GM12878 (cell line): ENCODE data around the gene KIFC3.

Experiments used
- CBFB ChIP-seq: IDR thresholded peaks from 2 replicates; pipeline ENCODE4 v1.6.1; 2016; ENCODE audit warnings: antibody characterized with exemption, low read depth
- CHD4 ChIP-seq: fragments of 200-600 bp; sonication (generic); IDR thresholded peaks from 2 replicates; pipeline ENCODE4 v1.6.1; 2016; ENCODE audit warnings: mild to moderate bottlenecking
- ESRRA ChIP-seq: IDR thresholded peaks from 2 replicates; pipeline ENCODE4 v1.6.1; 2012; ENCODE audit warnings: mild to moderate bottlenecking, low read length, improper control_type of control experiment
- GABPA ChIP-seq: IDR thresholded peaks from 2 replicates; pipeline ENCODE4 v1.6.1; 2014; ENCODE audit warnings: antibody characterized with exemption, low read depth, mild to moderate bottlenecking, inconsistent platforms
- POLR2A ChIP-seq: IDR thresholded peaks from 2 replicates; pipeline ENCODE4 v1.6.1; 2011; ENCODE audit warnings: low read depth, mild to moderate bottlenecking, low read length
- RFX5 ChIP-seq: IDR thresholded peaks from 2 replicates; pipeline ENCODE4 v1.6.1; 2011; ENCODE audit warnings: low read depth, low read length, improper control_type of control experiment
- TF ChIP-seq, protein P1 (sequence below): fragments of 450-650 bp; IDR thresholded peaks from 2 replicates; pipeline ENCODE4 v1.6.1; 2017; ENCODE audit warnings: antibody characterized with exemption, mild to moderate bottlenecking, moderate library complexity
- TF ChIP-seq, protein P2 (sequence below): IDR thresholded peaks from 2 replicates; pipeline ENCODE4 v1.6.1; 2012; ENCODE audit warnings: low read depth, low read length, improper control_type of control experiment
- TF ChIP-seq, protein P3 (sequence below), 3 experiments: IDR thresholded peaks in 2 of 3; conservative IDR thresholded peaks in 1 of 3; 2 replicates each; pipeline ENCODE4 v1.5.1; 2011; ENCODE audit warnings: low read depth in 3 of 3, low read length in 3 of 3, mild to moderate bottlenecking in 3 of 3, control low read depth in 2 of 3, moderate library complexity in 2 of 3, inconsistent platforms in 1 of 3, mixed read lengths in 1 of 3; ENCODE audit not compliant: control insufficient read depth in 2 of 3, insufficient read depth in 1 of 3; ENCODE audit errors: extremely low read depth in 1 of 3
- TF ChIP-seq, protein P4 (sequence below): IDR thresholded peaks from 2 replicates; pipeline ENCODE4 v1.6.1; 2011; ENCODE audit warnings: borderline replicate concordance, low read depth, mild to moderate bottlenecking, moderate library complexity, mixed read lengths, low read length; ENCODE audit not compliant: insufficient read depth; ENCODE audit errors: extremely low read length

DNA sequence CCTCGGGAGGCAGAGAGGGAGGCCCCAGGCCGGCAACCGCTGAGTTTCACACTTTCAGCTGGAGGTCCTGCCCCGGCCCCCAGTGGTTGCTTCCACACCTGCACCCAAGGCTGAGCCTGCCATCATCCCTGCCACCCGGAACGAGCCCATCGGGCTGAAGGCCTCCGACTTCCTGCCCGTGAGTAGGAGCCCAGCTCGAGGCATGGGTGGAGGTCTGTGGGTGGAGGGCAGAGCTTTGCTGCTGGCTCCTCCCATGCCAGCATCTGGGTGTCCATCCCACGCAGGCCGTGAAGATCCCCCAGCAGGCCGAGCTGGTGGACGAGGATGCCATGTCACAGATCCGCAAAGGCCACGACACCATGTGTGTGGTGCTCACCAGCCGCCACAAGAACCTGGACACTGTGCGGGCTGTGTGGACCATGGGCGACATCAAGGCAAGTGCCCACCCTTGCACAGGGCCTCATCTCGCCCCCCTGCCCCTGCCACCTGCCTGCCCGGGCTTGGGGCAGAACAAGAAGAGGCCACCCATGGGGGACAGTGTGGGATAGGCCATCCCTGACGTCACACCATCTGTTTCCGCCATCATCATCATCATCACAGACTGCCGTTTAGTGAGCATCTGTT, 47.1 kb downstream of the KIFC3 start:
- TF ChIP-seq CBFB (no peak), RFX5 (no peak), POLR2A (no peak), CHD4 (no peak), ESRRA (no peak), GABPA (no peak)
- TF ChIP-seq, protein P1, sequence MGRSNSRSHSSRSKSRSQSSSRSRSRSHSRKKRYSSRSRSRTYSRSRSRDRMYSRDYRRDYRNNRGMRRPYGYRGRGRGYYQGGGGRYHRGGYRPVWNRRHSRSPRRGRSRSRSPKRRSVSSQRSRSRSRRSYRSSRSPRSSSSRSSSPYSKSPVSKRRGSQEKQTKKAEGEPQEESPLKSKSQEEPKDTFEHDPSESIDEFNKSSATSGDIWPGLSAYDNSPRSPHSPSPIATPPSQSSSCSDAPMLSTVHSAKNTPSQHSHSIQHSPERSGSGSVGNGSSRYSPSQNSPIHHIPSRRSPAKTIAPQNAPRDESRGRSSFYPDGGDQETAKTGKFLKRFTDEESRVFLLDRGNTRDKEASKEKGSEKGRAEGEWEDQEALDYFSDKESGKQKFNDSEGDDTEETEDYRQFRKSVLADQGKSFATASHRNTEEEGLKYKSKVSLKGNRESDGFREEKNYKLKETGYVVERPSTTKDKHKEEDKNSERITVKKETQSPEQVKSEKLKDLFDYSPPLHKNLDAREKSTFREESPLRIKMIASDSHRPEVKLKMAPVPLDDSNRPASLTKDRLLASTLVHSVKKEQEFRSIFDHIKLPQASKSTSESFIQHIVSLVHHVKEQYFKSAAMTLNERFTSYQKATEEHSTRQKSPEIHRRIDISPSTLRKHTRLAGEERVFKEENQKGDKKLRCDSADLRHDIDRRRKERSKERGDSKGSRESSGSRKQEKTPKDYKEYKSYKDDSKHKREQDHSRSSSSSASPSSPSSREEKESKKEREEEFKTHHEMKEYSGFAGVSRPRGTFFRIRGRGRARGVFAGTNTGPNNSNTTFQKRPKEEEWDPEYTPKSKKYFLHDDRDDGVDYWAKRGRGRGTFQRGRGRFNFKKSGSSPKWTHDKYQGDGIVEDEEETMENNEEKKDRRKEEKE = no peak
- TF ChIP-seq, protein P2, sequence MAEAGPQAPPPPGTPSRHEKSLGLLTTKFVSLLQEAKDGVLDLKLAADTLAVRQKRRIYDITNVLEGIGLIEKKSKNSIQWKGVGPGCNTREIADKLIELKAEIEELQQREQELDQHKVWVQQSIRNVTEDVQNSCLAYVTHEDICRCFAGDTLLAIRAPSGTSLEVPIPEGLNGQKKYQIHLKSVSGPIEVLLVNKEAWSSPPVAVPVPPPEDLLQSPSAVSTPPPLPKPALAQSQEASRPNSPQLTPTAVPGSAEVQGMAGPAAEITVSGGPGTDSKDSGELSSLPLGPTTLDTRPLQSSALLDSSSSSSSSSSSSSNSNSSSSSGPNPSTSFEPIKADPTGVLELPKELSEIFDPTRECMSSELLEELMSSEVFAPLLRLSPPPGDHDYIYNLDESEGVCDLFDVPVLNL = no peak
- TF ChIP-seq, protein P3, sequence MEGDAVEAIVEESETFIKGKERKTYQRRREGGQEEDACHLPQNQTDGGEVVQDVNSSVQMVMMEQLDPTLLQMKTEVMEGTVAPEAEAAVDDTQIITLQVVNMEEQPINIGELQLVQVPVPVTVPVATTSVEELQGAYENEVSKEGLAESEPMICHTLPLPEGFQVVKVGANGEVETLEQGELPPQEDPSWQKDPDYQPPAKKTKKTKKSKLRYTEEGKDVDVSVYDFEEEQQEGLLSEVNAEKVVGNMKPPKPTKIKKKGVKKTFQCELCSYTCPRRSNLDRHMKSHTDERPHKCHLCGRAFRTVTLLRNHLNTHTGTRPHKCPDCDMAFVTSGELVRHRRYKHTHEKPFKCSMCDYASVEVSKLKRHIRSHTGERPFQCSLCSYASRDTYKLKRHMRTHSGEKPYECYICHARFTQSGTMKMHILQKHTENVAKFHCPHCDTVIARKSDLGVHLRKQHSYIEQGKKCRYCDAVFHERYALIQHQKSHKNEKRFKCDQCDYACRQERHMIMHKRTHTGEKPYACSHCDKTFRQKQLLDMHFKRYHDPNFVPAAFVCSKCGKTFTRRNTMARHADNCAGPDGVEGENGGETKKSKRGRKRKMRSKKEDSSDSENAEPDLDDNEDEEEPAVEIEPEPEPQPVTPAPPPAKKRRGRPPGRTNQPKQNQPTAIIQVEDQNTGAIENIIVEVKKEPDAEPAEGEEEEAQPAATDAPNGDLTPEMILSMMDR (IDR thresholded peaks at IDR 0.05 in 2 of 3, conservative IDR thresholded peaks at IDR 0.05 in 1 of 3; ENCODE audit: control insufficient read depth in 2 of 3, extremely low read depth in 1 of 3, insufficient read depth in 1 of 3, low read depth in 3 of 3, low read length in 3 of 3) = no peak
- TF ChIP-seq, protein P4, sequence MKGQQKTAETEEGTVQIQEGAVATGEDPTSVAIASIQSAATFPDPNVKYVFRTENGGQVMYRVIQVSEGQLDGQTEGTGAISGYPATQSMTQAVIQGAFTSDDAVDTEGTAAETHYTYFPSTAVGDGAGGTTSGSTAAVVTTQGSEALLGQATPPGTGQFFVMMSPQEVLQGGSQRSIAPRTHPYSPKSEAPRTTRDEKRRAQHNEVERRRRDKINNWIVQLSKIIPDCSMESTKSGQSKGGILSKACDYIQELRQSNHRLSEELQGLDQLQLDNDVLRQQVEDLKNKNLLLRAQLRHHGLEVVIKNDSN = no peak
